K562 (cell line): ENCODE measurements around the gene GMEB1. TPM values are rescaled to one million over a fixed set of nuclear protein-coding genes. Genes with fewer than 3 reads are reported as not detected.
A peak's percentile ranks its signal among the peaks of the same experiment; 100 is the strongest.

Experiments used
- ATF7 ChIP-seq: fragments of 450-650 bp; IDR thresholded peaks from 2 replicates; pipeline ENCODE4 v1.7.1; 2014; ENCODE audit warnings: mild to moderate bottlenecking, moderate library complexity
- E2F1 ChIP-seq: sonication (generic); formaldehyde crosslinking; IDR thresholded peaks from 2 replicates; pipeline ENCODE4 v1.8.1; 2023; ENCODE audit warnings: mild to moderate bottlenecking, missing genetic modification reagents, moderate library complexity
- PYGO2 ChIP-seq: fragments of 450-650 bp; IDR thresholded peaks from 2 replicates; pipeline ENCODE4 v1.6.1; 2016; ENCODE audit warnings: mild to moderate bottlenecking, missing genetic modification characterization, moderate library complexity, missing compliant biosample characterization
- RBFOX2 ChIP-seq: fragments of 200-400 bp; formaldehyde crosslinking; IDR thresholded peaks from 2 replicates; pipeline ENCODE4 v1.6.1; 2017; ENCODE audit warnings: low read depth, mild to moderate bottlenecking, low read length, moderate library complexity
- TEAD1 ChIP-seq, 2 experiments: fragments of 450-650 bp in 1 of 2; sonication (generic) in 1 of 2; formaldehyde crosslinking; IDR thresholded peaks; 2 replicates each; pipeline versions ENCODE4 v1.4.0 to v1.8.0; 2020 to 2022; ENCODE audit warnings: mild to moderate bottlenecking in 2 of 2, missing genetic modification reagents in 1 of 2
- THAP7 ChIP-seq: fragments of 250-450 bp; sonication (Bioruptor Pico); IDR thresholded peaks from 2 replicates; pipeline ENCODE4 v1.5.0; 2021
- ZNF318 ChIP-seq, 2 experiments: fragments of 450-650 bp; IDR thresholded peaks; 2 replicates each; pipeline ENCODE4 v1.6.1; 2016; ENCODE audit warnings: mild to moderate bottlenecking in 2 of 2, borderline replicate concordance in 1 of 2, low read depth in 1 of 2, moderate library complexity in 1 of 2
- polyA plus RNA-seq, 8 experiments: library from polyadenylated mRNA; depleted of rRNA in 4 of 8; stranded (reverse) in 5 of 8; unstranded in 3 of 8; fragments of >200 nt; fragmentation: Nextera tagmentation in 2 of 8; fragmentation: Illumina TruSeq in 1 of 8; extraction: Ambion mirVana in 2 of 8; extraction: Trizol in 1 of 8; gene quantifications; 2 replicates each; pipeline versions ENCODE4 v1.2.1 to v1.2.3, GENCODE V29; 2011 to 2014; ENCODE audit warnings: inconsistent platforms in 1 of 8, missing spikeins in 1 of 8
- total RNA-seq, 7 experiments: library from RNA; depleted of rRNA in 6 of 7; stranded (reverse); fragments of >200 nt in 6 of 7; fragmentation: Illumina TruSeq in 2 of 7; extraction: Trizol in 2 of 7; gene quantifications; 2 replicates each; pipeline versions ENCODE4 v1.2.1 to v1.2.3, GENCODE V29; 2011 to 2021; ENCODE audit warnings: low replicate concordance in 1 of 7
- TF ChIP-seq, protein P1 (sequence below): fragments of 250-450 bp; sonication (Bioruptor Pico); IDR thresholded peaks from 2 replicates; pipeline ENCODE4 v1.4.0; 2020
- TF ChIP-seq, protein P2 (sequence below): fragments of 250-450 bp; sonication (Bioruptor Pico); IDR thresholded peaks from 2 replicates; pipeline ENCODE4 v1.6.1; 2021; ENCODE audit warnings: mild to moderate bottlenecking

Gene GMEB1
- total and polyA plus RNA-seq, 9 of the 15 experiments (the other 6 are each of a cell fraction or from before 2014, with no cell fraction given): 6.6 to 17.5 (median 8.5) TPM

DNA sequence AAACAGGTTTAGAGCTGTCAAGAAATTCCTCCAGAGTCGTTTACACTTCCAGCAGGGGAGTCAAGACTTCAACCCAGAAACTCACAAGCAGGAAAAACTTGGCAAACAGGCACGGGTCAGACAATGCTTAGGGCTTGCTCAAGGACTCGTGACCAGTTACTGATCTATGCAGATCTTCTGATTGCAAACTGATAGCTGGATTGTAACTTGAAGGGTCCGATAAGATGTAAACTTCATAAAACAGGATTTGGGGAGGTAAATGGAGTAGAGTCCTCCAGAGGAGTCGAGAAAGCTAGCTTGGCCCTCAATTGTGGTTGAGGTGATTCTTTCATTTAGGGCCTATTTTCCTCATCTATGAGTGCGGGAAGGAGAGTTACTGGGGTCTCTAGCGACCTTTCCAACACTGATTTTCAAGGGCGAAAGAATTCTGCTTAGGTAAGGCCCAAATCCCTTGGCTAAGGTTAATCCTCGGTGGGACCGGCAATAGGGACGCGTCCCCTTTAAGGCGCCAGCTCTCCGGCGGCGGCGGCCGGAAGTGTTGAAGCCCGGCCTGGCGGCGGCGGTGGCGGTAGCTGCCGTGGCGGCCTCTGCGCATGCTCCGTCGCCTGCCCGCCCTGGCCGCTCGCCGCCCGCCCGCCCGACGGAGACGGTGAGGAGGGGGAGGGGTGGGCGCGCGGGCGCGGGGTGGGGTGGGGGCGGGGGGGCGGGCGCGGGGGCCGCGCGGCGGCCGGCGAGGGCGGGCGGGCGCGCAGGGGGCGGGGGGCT is at the start of gene GMEB1 (continued):
- TF ChIP-seq E2F1 (CRISPR knock-in tag): peak; percentile 36; the same call in 1 of the 2 replicates
- TF ChIP-seq RBFOX2: peak; percentile 77
- no peak for TF ChIP-seq PYGO2 (tag)
- TF ChIP-seq ZNF318 (IDR thresholded peaks at IDR 0.05; ENCODE audit: borderline replicate concordance in 1 of 2, low read depth in 1 of 2): no peak
- TF ChIP-seq, protein P1, sequence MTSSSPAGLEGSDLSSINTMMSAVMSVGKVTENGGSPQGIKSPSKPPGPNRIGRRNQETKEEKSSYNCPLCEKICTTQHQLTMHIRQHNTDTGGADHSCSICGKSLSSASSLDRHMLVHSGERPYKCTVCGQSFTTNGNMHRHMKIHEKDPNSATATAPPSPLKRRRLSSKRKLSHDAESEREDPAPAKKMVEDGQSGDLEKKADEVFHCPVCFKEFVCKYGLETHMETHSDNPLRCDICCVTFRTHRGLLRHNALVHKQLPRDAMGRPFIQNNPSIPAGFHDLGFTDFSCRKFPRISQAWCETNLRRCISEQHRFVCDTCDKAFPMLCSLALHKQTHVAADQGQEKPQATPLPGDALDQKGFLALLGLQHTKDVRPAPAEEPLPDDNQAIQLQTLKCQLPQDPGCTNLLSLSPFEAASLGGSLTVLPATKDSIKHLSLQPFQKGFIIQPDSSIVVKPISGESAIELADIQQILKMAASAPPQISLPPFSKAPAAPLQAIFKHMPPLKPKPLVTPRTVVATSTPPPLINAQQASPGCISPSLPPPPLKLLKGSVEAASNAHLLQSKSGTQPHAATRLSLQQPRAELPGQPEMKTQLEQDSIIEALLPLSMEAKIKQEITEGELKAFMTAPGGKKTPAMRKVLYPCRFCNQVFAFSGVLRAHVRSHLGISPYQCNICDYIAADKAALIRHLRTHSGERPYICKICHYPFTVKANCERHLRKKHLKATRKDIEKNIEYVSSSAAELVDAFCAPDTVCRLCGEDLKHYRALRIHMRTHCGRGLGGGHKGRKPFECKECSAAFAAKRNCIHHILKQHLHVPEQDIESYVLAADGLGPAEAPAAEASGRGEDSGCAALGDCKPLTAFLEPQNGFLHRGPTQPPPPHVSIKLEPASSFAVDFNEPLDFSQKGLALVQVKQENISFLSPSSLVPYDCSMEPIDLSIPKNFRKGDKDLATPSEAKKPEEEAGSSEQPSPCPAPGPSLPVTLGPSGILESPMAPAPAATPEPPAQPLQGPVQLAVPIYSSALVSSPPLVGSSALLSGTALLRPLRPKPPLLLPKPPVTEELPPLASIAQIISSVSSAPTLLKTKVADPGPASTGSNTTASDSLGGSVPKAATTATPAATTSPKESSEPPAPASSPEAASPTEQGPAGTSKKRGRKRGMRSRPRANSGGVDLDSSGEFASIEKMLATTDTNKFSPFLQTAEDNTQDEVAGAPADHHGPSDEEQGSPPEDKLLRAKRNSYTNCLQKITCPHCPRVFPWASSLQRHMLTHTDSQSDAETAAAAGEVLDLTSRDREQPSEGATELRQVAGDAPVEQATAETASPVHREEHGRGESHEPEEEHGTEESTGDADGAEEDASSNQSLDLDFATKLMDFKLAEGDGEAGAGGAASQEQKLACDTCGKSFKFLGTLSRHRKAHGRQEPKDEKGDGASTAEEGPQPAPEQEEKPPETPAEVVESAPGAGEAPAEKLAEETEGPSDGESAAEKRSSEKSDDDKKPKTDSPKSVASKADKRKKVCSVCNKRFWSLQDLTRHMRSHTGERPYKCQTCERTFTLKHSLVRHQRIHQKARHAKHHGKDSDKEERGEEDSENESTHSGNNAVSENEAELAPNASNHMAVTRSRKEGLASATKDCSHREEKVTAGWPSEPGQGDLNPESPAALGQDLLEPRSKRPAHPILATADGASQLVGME (CRISPR knock-in tag): no peak
- no peak for TF ChIP-seq TEAD1 (CRISPR knock-in tag; IDR thresholded peaks at IDR 0.05)
- peak; percentile 16; the same call in 1 of the 2 replicates for TF ChIP-seq ATF7
- TF ChIP-seq, protein P2, sequence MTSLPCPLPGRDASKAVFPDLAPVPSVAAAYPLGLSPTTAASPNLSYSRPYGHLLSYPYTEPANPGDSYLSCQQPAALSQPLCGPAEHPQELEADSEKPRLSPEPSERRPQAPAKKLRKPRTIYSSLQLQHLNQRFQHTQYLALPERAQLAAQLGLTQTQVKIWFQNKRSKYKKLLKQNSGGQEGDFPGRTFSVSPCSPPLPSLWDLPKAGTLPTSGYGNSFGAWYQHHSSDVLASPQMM (CRISPR knock-in tag): no peak
- no peak for TF ChIP-seq THAP7 (CRISPR knock-in tag)
